Measurements from ENCODE around the gene MTOR. TPM values are rescaled to one million over a fixed set of nuclear protein-coding genes. Genes with fewer than 3 reads are reported as not detected.
"Not testable (repeated sequence)": the region's sequence is repeated elsewhere in the genome, so short reads cannot be mapped to it uniquely, and the experiment has no call there.

MTOR gene
- total RNA-seq, 1 donor from 2014 or later = 55.8 TPM

DNA sequence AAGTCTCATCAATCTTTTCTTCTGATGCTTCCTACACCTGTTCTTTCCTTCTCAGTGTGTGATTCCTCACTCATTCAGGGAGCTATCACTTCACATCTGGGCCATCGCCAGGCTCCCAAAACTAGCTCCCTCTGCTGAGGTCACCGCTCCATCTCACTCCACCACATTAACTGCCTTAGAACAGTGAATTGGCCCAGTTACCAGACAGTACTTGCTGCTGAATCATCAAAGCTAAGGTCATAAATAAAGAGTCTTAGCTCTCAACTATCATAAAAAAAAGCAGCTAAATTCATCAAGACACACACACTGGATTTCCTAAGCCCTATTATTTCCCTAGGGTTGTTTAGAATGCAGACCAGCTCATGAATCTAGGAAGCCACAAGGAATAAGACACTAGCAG, 183.7 kb downstream of the MTOR start:
- Mint-ChIP-seq H3K9me3 (no peaks in the 10 kb centered on the region), H3K27ac (peak overlapping the region; percentile 67), H3K4me3 (no peak overlapping the region), H3K27me3 (ENCODE audit: insufficient read depth, low read depth) (no peaks in the 10 kb centered on the region), H3K4me1 (no peaks in the 10 kb centered on the region), H3K36me3 (peaks cover 35% of the 10 kb centered on the region)
- Histone ChIP-seq H3K4me3 (no peak overlapping the region), H3K4me1 (no peaks in the 10 kb centered on the region), H3K27me3 (no peaks in the 10 kb centered on the region), H3K27ac (no peak overlapping the region), H3K9me3 (ENCODE audit: low read depth) (no peaks in the 10 kb centered on the region), H3K36me3 (peaks cover 3% of the 10 kb centered on the region), H3K79me2 (ENCODE audit: low read depth) (no peaks in the 10 kb centered on the region), H4K20me1 (ENCODE audit: low read depth) (no peaks in the 10 kb centered on the region), H2AFZ (replicated peaks) (no peak overlapping the region), H3K4me2 (no peak overlapping the region), H3K9ac (no peak overlapping the region), H3F3A (ENCODE audit: low read depth) (no peaks in the 10 kb centered on the region)
- TF ChIP-seq EZH2 (IDR thresholded peaks at IDR 0.05) = no peak
- no peak for TF ChIP-seq EZH2phosphoT487 (IDR thresholded peaks at IDR 0.05)
- TF ChIP-seq, protein P1, sequence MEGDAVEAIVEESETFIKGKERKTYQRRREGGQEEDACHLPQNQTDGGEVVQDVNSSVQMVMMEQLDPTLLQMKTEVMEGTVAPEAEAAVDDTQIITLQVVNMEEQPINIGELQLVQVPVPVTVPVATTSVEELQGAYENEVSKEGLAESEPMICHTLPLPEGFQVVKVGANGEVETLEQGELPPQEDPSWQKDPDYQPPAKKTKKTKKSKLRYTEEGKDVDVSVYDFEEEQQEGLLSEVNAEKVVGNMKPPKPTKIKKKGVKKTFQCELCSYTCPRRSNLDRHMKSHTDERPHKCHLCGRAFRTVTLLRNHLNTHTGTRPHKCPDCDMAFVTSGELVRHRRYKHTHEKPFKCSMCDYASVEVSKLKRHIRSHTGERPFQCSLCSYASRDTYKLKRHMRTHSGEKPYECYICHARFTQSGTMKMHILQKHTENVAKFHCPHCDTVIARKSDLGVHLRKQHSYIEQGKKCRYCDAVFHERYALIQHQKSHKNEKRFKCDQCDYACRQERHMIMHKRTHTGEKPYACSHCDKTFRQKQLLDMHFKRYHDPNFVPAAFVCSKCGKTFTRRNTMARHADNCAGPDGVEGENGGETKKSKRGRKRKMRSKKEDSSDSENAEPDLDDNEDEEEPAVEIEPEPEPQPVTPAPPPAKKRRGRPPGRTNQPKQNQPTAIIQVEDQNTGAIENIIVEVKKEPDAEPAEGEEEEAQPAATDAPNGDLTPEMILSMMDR (IDR thresholded peaks at IDR 0.05) = no peak
- no peak for DNase-seq (ENCODE audit: low spot score)

DNA sequence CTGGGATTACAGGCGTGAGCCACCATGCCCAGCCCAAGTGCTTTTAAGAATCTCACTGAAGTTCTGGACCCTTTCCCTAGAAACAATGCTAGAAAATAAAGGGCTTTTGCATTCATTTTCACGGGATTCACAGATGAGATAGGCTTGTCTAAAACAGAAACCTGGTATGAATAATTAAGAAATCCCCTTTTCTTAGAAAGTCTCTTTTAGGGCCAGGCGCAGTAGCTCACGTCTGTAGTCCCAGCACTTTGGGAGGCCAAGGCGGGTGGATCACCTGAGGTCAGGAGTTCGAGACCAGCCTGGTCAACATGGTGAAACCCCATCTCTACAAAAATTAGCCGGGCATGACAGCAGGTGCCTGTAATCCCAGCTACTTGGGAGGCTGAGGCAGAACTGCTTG, 189.0 kb downstream of the MTOR start:
- not testable (repeated sequence) for H3K27me3 Mint-ChIP-seq (ENCODE audit: insufficient read depth, low read depth)

DNA sequence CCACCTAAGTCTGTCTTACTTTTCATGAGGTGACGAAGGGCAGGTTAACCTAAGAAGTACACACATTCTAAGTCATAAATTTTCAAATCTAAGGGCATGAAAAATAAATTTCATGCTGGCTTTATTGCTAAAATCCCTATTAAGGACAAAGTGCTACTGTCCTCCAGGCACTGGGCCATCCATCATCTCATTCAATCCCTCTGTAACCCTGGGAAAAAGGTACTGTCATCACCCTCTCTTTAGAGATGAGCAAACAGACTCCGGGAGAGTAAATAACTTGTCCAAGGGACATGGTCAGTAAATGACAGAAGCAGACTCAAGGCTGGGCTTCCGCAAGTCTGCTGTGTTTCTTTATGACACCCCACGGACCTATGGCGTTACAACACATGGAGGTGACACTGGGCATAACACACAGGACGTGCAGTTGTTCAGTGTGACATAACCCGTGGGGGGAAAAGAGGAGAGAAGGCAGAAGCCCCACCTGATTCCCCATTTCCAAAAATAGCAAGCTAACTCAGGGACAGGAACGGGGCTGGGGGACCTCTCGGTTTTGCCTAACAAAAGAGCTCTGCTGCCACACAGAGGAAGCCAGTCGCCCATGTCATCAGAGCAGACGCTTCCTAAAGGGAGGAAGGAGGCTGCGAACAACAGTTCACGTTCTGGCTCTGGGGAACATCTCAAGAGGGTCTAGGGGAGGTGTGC, 190.0 kb downstream of the MTOR start:
- TF ChIP-seq, protein P1 (IDR thresholded peaks at IDR 0.05) = no peak
- no peak for TF ChIP-seq EZH2 (IDR thresholded peaks at IDR 0.05)
- no peak for TF ChIP-seq EZH2phosphoT487 (IDR thresholded peaks at IDR 0.05)
- H3K27me3 ChIP-seq = no peaks in the 10 kb centered on the region
- H3K9ac ChIP-seq = no peak overlapping the region
- Mint-ChIP-seq H3K27ac (no peak overlapping the region), H3K4me1 (no peaks in the 10 kb centered on the region), H3K9me3 (no peaks in the 10 kb centered on the region), H3K27me3 (ENCODE audit: insufficient read depth, low read depth) (no peaks in the 10 kb centered on the region), H3K36me3 (peaks cover 43% of the 10 kb centered on the region), H3K4me3 (no peak overlapping the region)
- no peak for DNase-seq (ENCODE audit: low spot score)
- no peak overlapping the region for H2AFZ ChIP-seq (replicated peaks)
- no peaks in the 10 kb centered on the region for H3K36me3 ChIP-seq
- H3K9me3 ChIP-seq (ENCODE audit: low read depth) = no peaks in the 10 kb centered on the region
- no peaks in the 10 kb centered on the region for H3K4me1 ChIP-seq
- no peak overlapping the region for H3K27ac ChIP-seq
- H3K4me3 ChIP-seq = no peak overlapping the region
- H3K4me2 ChIP-seq = no peak overlapping the region
- H3K79me2 ChIP-seq (ENCODE audit: low read depth) = no peaks in the 10 kb centered on the region
- no peaks in the 10 kb centered on the region for H4K20me1 ChIP-seq (ENCODE audit: low read depth)
- no peaks in the 10 kb centered on the region for H3F3A ChIP-seq (ENCODE audit: low read depth)

More for the DNA sequence above, 189.0 kb downstream of the MTOR start:
- not testable (repeated sequence) for H3K4me2 ChIP-seq; DNase-seq (ENCODE audit: low spot score); H3K27me3 ChIP-seq; H3K9ac ChIP-seq; H3K4me1 ChIP-seq; H4K20me1 ChIP-seq (ENCODE audit: low read depth); H2AFZ ChIP-seq (replicated peaks); H3K27ac Mint-ChIP-seq; H3K27ac ChIP-seq; H3K4me3 ChIP-seq; H3F3A ChIP-seq (ENCODE audit: low read depth); H3K79me2 ChIP-seq (ENCODE audit: low read depth); H3K9me3 ChIP-seq (ENCODE audit: low read depth); H3K36me3 ChIP-seq; H3K9me3 Mint-ChIP-seq; H3K4me1 Mint-ChIP-seq; H3K4me3 Mint-ChIP-seq
- H3K36me3 Mint-ChIP-seq = peaks cover 41% of the 10 kb centered on the region

DNA sequence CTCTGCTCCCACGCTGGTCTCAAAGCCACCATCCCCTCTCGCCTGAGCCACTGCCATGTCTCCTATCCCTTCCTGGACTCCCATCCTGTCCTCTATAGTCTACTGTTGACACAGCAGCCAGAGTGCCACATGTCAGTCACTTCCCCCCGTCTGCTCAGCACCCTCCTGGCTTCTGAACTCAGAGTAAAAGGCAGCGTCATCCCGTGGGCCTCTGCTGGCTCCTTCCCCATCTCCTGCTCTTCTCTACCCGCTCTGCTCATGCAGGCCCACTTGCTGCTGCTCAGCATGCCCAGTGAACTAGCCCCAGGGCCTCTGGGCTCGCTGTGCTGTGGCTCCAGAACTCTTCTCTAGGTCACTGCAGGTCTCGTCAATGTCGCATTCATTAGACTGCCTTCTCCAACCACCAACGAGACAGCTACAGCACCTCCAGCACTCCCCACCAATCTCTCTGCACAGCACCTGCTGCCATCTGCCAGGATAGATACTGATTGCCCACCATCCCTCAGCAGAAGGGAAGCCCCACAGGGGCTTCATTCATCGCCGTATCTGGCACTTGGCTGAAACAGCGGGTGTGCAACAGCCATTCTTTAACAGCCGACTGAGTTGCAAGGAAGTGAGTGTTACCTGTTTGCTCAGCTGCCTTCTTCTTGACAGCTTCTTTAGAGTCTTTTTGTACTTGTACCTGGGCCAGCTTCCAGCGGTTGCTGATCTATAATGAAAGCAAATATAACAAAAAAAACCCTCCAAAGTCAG, 190.7 kb downstream of the MTOR start:
- H3K4me3 ChIP-seq = no peak overlapping the region
- H3K27me3 ChIP-seq = no peaks in the 10 kb centered on the region
- no peaks in the 10 kb centered on the region for H3F3A ChIP-seq (ENCODE audit: low read depth)
- no peak for DNase-seq (ENCODE audit: low spot score)
- no peaks in the 10 kb centered on the region for H3K4me1 Mint-ChIP-seq
- no peak overlapping the region for H3K27ac Mint-ChIP-seq
- H4K20me1 ChIP-seq (ENCODE audit: low read depth) = no peaks in the 10 kb centered on the region
- H3K36me3 ChIP-seq = no peaks in the 10 kb centered on the region
- no peak overlapping the region for H2AFZ ChIP-seq (replicated peaks)
- H3K27me3 Mint-ChIP-seq (ENCODE audit: insufficient read depth, low read depth) = no peaks in the 10 kb centered on the region
- peaks cover 43% of the 10 kb centered on the region for H3K36me3 Mint-ChIP-seq
- H3K27ac ChIP-seq = no peak overlapping the region
- H3K9me3 Mint-ChIP-seq = no peaks in the 10 kb centered on the region
- no peak overlapping the region for H3K4me2 ChIP-seq
- H3K4me1 ChIP-seq = no peaks in the 10 kb centered on the region
- no peak overlapping the region for H3K4me3 Mint-ChIP-seq
- H3K79me2 ChIP-seq (ENCODE audit: low read depth) = no peaks in the 10 kb centered on the region
- no peaks in the 10 kb centered on the region for H3K9me3 ChIP-seq (ENCODE audit: low read depth)
- TF ChIP-seq EZH2phosphoT487 (IDR thresholded peaks at IDR 0.05) = no peak
- TF ChIP-seq, protein P1 (IDR thresholded peaks at IDR 0.05) = no peak
- no peak for TF ChIP-seq EZH2 (IDR thresholded peaks at IDR 0.05)
- H3K9ac ChIP-seq = no peak overlapping the region

All from neural progenitor cell (in vitro differentiated cells).